ENCODE measurements around the gene EPHA7.

EPHA7 gene

GRCh38 chr6:93393554-93394074 lies 25.7 kb downstream of the EPHA7 start:
- DNase-seq (ENCODE audit: low spot score): no peak

- DNase-seq (ENCODE audit: low spot score): no peak
Observed at GRCh38 chr6:93392797-93393196, 26.6 kb downstream of the EPHA7 start.

GRCh38 chr6:93391965-93392364 lies 27.4 kb downstream of the EPHA7 start:
- no peak for DNase-seq (ENCODE audit: low spot score)

- no peak for DNase-seq (ENCODE audit: low spot score)
Observed at GRCh38 chr6:93389192-93389591, 30.2 kb downstream of the EPHA7 start.

- no peak for DNase-seq (ENCODE audit: low spot score)
Observed at GRCh38 chr6:93388070-93388469, 31.3 kb downstream of the EPHA7 start.

- DNase-seq (ENCODE audit: low spot score): no peak
Observed at GRCh38 chr6:93376026-93376540, 43.3 kb downstream of the EPHA7 start.

GRCh38 chr6:93373445-93373844 lies 45.9 kb downstream of the EPHA7 start:
- DNase-seq (ENCODE audit: low spot score): no peak

- no peak for DNase-seq (ENCODE audit: low spot score)
Observed at GRCh38 chr6:93371756-93372155, 47.6 kb downstream of the EPHA7 start.

- DNase-seq (ENCODE audit: low spot score): no peak
Observed at GRCh38 chr6:93369586-93370134, 49.7 kb downstream of the EPHA7 start.

GRCh38 chr6:93366506-93366905 lies 52.9 kb downstream of the EPHA7 start:
- no peak for DNase-seq (ENCODE audit: low spot score)

GRCh38 chr6:93365445-93365844 lies 53.9 kb downstream of the EPHA7 start:
- DNase-seq (ENCODE audit: low spot score): no peak

GRCh38 chr6:93358435-93358834 lies 60.9 kb downstream of the EPHA7 start:
- no peak for DNase-seq (ENCODE audit: low spot score)

- DNase-seq (ENCODE audit: low spot score): no peak
Observed at GRCh38 chr6:93352604-93353003, 66.8 kb downstream of the EPHA7 start.

- no peak for DNase-seq (ENCODE audit: low spot score)
Observed at GRCh38 chr6:93351222-93351621, 68.1 kb downstream of the EPHA7 start.

GRCh38 chr6:93350774-93351173 lies 68.6 kb downstream of the EPHA7 start:
- no peak for DNase-seq (ENCODE audit: low spot score)

GRCh38 chr6:93344333-93344835 lies 75.0 kb downstream of the EPHA7 start:
- no peak for DNase-seq (ENCODE audit: low spot score)

- no peak for DNase-seq (ENCODE audit: low spot score)
Observed at GRCh38 chr6:93343476-93343875, 75.9 kb downstream of the EPHA7 start.

GRCh38 chr6:93341900-93342613 lies 77.3 kb downstream of the EPHA7 start:
- no peak for DNase-seq (ENCODE audit: low spot score)

GRCh38 chr6:93337772-93338394 lies 81.5 kb downstream of the EPHA7 start:
- no peak for DNase-seq (ENCODE audit: low spot score)

GRCh38 chr6:93337014-93337413 lies 82.3 kb downstream of the EPHA7 start:
- DNase-seq (ENCODE audit: low spot score): no peak

- DNase-seq (ENCODE audit: low spot score): no peak
Observed at GRCh38 chr6:93329301-93330000, 89.9 kb downstream of the EPHA7 start.

- DNase-seq (ENCODE audit: low spot score): no peak
Observed at GRCh38 chr6:93327857-93328256, 91.5 kb downstream of the EPHA7 start.
